ENCODE results near the gene LIN28B. TPM values are rescaled to one million over a fixed set of nuclear protein-coding genes. Genes with fewer than 3 reads are reported as not detected.

LIN28B gene
- polyA plus RNA-seq, 4 donors = 0.03 TPM; not detected in 3

DNA sequence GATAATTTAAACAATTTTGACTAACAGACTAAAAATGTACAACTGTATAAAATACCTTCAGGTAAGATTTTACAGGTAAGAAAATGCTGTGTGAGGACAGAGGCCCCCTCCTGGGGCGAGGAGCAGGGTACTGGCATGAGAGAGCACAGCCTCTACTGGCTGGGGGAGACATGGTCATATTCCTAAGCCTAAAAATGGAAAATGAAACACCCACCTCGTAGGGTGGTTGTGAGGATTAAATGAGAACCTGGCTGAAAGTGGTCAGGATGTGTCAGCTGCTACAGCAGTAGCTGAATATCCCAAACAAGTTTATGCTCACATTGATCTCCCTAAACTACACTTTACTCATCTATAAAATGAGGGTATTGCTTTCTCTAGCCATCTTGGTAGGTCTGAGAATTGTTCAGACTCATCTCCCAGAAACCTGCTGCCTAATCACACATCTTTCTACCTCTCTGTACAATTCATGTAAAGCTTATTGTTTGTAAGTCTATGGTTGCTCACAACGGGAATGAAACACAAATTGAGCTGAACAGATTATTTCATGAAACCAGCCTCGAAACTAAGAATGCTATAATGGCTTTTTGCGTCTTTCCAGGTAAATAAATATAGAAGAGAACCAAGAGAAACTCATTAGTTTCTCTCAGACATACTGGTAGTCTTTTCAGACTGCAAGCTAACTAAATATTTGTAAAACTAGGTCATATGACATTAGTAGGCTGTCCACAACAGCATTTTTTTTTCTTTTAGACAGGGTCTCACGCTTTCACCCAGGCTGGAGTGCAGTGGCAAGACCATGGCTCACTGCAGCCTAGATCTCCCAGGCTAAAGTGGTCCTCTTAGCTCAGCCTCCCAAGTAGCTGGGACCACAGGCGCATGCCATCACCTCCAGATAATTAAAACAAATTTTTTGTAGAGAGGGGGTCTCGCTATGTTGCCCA lies 153.3 kb downstream of the LIN28B start:
- 66 to 72% (median 70%) methylated on average over 8 of the region's 8 CpGs for WGBS, 3 donors
- H3K36me3 ChIP-seq (ENCODE audit: control insufficient read depth in 3 of 3, insufficient read depth in 2 of 3, low read depth in 1 of 3, low read length in 3 of 3) = no peaks in the 10 kb centered on the region
- no peaks in the 10 kb centered on the region for H3K4me1 ChIP-seq (ENCODE audit: control insufficient read depth in 3 of 3, insufficient read depth in 2 of 3, low read depth in 1 of 3, low read length in 2 of 3)
- no peaks in the 10 kb centered on the region for H3K9me3 ChIP-seq (ENCODE audit: control insufficient read depth in 2 of 2, insufficient read depth in 1 of 2, low read depth in 1 of 2, low read length in 1 of 2)
- H3K27me3 ChIP-seq (ENCODE audit: control insufficient read depth in 3 of 3, insufficient read depth in 3 of 3, low read length in 3 of 3) = no peaks in the 10 kb centered on the region
- no peak overlapping the region for H3K27ac ChIP-seq (ENCODE audit: low read depth in 1 of 3, low read length in 2 of 3)
- DNase-seq (no peak), FAIRE-seq (no peak)
- H3K4me3 ChIP-seq (ENCODE audit: low read depth in 1 of 3, low read length in 3 of 3) = no peak overlapping the region

GRCh38 chr6:105111105-105111504 lies 154.2 kb downstream of the LIN28B start:
- Histone ChIP-seq H3K4me3 (ENCODE audit: low read depth in 1 of 3, low read length in 3 of 3) (no peak overlapping the region), H3K36me3 (ENCODE audit: control insufficient read depth in 3 of 3, insufficient read depth in 2 of 3, low read depth in 1 of 3, low read length in 3 of 3) (no peaks in the 10 kb centered on the region), H3K9me3 (ENCODE audit: control insufficient read depth in 2 of 2, insufficient read depth in 1 of 2, low read depth in 1 of 2, low read length in 1 of 2) (no peaks in the 10 kb centered on the region), H3K27ac (ENCODE audit: low read depth in 1 of 3, low read length in 2 of 3) (no peak overlapping the region), H3K4me1 (ENCODE audit: control insufficient read depth in 3 of 3, insufficient read depth in 2 of 3, low read depth in 1 of 3, low read length in 2 of 3) (peaks cover 0 to under 1% (median 0%) of the 10 kb centered on the region in 3 donors), H3K27me3 (ENCODE audit: control insufficient read depth in 3 of 3, insufficient read depth in 3 of 3, low read length in 3 of 3) (no peaks in the 10 kb centered on the region)
- no peak for FAIRE-seq
- DNase-seq = no peak
- 75 to 84% (median 81%) methylated on average over 3 of the region's 3 CpGs for WGBS, 3 donors

DNA sequence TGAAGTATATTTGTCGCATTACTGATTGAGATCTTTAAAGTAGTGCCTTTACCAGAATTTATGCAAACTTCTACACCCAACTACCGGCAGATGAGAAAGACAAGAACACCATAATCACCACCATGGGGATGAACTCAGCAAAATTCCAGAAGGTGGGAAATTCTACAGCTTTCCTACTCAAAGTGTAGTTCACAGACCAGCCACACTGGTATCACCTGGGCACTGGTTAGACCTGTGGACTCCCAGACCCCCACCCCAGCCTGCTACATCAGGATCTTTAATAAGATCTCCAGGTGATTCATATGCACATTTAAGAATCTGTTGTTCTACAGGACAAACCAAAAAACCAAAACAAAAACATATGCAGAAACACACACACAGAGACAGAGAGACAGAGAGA lies 155.0 kb downstream of the LIN28B start:
- DNase-seq = no peak
- Histone ChIP-seq H3K4me3 (ENCODE audit: low read depth in 1 of 3, low read length in 3 of 3) (no peak overlapping the region), H3K27ac (ENCODE audit: low read depth in 1 of 3, low read length in 2 of 3) (no peak overlapping the region), H3K36me3 (ENCODE audit: control insufficient read depth in 3 of 3, insufficient read depth in 2 of 3, low read depth in 1 of 3, low read length in 3 of 3) (no peaks in the 10 kb centered on the region), H3K27me3 (ENCODE audit: control insufficient read depth in 3 of 3, insufficient read depth in 3 of 3, low read length in 3 of 3) (no peaks in the 10 kb centered on the region), H3K4me1 (ENCODE audit: control insufficient read depth in 3 of 3, insufficient read depth in 2 of 3, low read depth in 1 of 3, low read length in 2 of 3) (peaks cover 0 to 2% (median 0%) of the 10 kb centered on the region in 3 donors), H3K9me3 (ENCODE audit: control insufficient read depth in 2 of 2, insufficient read depth in 1 of 2, low read depth in 1 of 2, low read length in 1 of 2) (no peaks in the 10 kb centered on the region)
- 93 to 97% (median 94%) methylated on average over 2 of the region's 2 CpGs for WGBS, 3 donors
- no peak for FAIRE-seq

DNA sequence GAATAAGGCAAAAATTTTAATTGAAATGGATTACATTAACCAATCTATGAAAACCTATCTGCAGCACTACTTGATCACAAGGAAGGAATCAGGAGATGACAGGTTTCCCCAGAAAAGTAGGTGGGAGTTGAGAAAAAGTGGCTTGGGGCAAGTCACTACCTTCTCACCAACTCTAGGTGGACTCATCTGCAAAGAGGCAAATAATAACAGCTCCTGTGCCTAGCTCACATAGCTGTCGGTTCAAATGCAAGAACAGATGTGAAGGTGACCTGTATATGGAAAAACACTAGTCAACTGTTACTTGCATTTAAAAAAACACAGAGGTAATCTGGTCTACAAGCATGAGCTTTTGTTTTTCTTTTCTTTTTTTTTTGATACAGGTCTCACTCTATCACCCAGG lies 155.7 kb downstream of the LIN28B start:
- H3K27me3 ChIP-seq (ENCODE audit: control insufficient read depth in 3 of 3, insufficient read depth in 3 of 3, low read length in 3 of 3) = no peaks in the 10 kb centered on the region
- H3K27ac ChIP-seq (ENCODE audit: low read depth in 1 of 3, low read length in 2 of 3) = no peak overlapping the region
- DNase-seq = no peak
- H3K9me3 ChIP-seq (ENCODE audit: control insufficient read depth in 2 of 2, insufficient read depth in 1 of 2, low read depth in 1 of 2, low read length in 1 of 2) = no peaks in the 10 kb centered on the region
- 92 to 100% (median 96%) methylated on average over 1 of the region's 1 CpG for WGBS, 3 donors
- H3K4me1 ChIP-seq (ENCODE audit: control insufficient read depth in 3 of 3, insufficient read depth in 2 of 3, low read depth in 1 of 3, low read length in 2 of 3) = peaks cover 0 to 2% (median 0%) of the 10 kb centered on the region in 3 donors
- FAIRE-seq = no peak
- H3K36me3 ChIP-seq (ENCODE audit: control insufficient read depth in 3 of 3, insufficient read depth in 2 of 3, low read depth in 1 of 3, low read length in 3 of 3) = no peaks in the 10 kb centered on the region
- H3K4me3 ChIP-seq (ENCODE audit: low read depth in 1 of 3, low read length in 3 of 3) = no peak overlapping the region

- Histone ChIP-seq H3K27me3 (ENCODE audit: control insufficient read depth in 3 of 3, insufficient read depth in 3 of 3, low read length in 3 of 3) (no peaks in the 10 kb centered on the region), H3K4me3 (ENCODE audit: low read depth in 1 of 3, low read length in 3 of 3) (no peak overlapping the region), H3K36me3 (ENCODE audit: control insufficient read depth in 3 of 3, insufficient read depth in 2 of 3, low read depth in 1 of 3, low read length in 3 of 3) (no peaks in the 10 kb centered on the region), H3K4me1 (ENCODE audit: control insufficient read depth in 3 of 3, insufficient read depth in 2 of 3, low read depth in 1 of 3, low read length in 2 of 3) (peaks cover 0 to 2% (median 0%) of the 10 kb centered on the region in 3 donors), H3K27ac (ENCODE audit: low read depth in 1 of 3, low read length in 2 of 3) (no peak overlapping the region), H3K9me3 (ENCODE audit: control insufficient read depth in 2 of 2, insufficient read depth in 1 of 2, low read depth in 1 of 2, low read length in 1 of 2) (no peaks in the 10 kb centered on the region)
- no peak for FAIRE-seq
- DNase-seq = no peak
- WGBS, 3 donors = 25 to 66% (median 33%) methylated on average over 6 of the region's 6 CpGs
Measured at GRCh38 chr6:105113422-105113821, 156.5 kb downstream of the LIN28B start.

DNA sequence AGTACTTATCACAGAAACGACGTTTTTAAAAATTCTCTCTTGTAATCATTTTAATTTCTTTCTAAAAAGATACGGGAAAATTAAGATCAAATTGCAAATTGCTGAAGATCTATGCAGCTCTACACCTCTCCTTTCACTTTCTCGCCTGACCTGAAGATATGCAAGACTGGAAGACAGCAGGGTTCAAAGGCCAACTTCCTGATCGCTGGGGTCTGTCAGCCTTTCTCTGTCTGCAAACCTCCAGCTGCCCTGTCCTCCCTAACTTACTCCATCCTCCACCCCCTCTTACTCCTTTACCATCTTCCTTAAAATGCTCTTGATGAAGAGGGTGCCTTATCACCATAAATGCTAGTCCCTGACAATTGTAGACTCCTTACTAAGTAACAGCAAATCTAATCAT lies 159.2 kb downstream of the LIN28B start:
- DNase-seq = peak in 1 of 2 donors; percentile 24
- H3K27me3 ChIP-seq (ENCODE audit: control insufficient read depth in 3 of 3, insufficient read depth in 3 of 3, low read length in 3 of 3) = no peaks in the 10 kb centered on the region
- no peaks in the 10 kb centered on the region for H3K36me3 ChIP-seq (ENCODE audit: control insufficient read depth in 3 of 3, insufficient read depth in 2 of 3, low read depth in 1 of 3, low read length in 3 of 3)
- peaks cover 0 to 2% (median 0%) of the 10 kb centered on the region in 3 donors for H3K4me1 ChIP-seq (ENCODE audit: control insufficient read depth in 3 of 3, insufficient read depth in 2 of 3, low read depth in 1 of 3, low read length in 2 of 3)
- H3K9me3 ChIP-seq (ENCODE audit: control insufficient read depth in 2 of 2, insufficient read depth in 1 of 2, low read depth in 1 of 2, low read length in 1 of 2) = no peaks in the 10 kb centered on the region
- H3K4me3 ChIP-seq (ENCODE audit: low read depth in 1 of 3, low read length in 3 of 3) = no peak overlapping the region
- no peak overlapping the region for H3K27ac ChIP-seq (ENCODE audit: low read depth in 1 of 3, low read length in 2 of 3)
- 18 to 56% (median 35%) methylated on average over 5 of the region's 5 CpGs for WGBS, 3 donors
- FAIRE-seq = no peak

DNA sequence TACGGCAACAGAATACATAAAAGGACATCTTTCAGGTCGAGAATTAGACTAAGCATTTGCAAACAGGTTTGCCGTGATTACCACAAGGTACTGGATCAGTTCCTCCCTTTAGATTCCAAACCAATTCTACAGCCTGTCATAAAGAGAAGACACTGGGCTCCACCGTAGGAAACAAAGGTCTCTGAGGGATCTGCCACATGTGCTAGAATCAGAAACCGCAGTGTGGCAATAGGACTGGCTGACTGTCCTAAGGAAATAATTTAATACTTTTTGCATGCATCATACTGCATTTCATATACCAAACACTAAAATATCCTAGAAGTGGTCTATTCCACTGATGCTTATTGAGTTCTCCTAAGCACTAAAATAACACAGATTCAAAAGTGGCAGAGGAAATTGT lies 163.7 kb downstream of the LIN28B start:
- no peaks in the 10 kb centered on the region for H3K27me3 ChIP-seq (ENCODE audit: control insufficient read depth in 3 of 3, insufficient read depth in 3 of 3, low read length in 3 of 3)
- no peak for FAIRE-seq
- no peak overlapping the region for H3K27ac ChIP-seq (ENCODE audit: low read depth in 1 of 3, low read length in 2 of 3)
- no peak overlapping the region for H3K4me3 ChIP-seq (ENCODE audit: low read depth in 1 of 3, low read length in 3 of 3)
- peaks cover 0 to 4% (median 0%) of the 10 kb centered on the region in 3 donors for H3K4me1 ChIP-seq (ENCODE audit: control insufficient read depth in 3 of 3, insufficient read depth in 2 of 3, low read depth in 1 of 3, low read length in 2 of 3)
- H3K36me3 ChIP-seq (ENCODE audit: control insufficient read depth in 3 of 3, insufficient read depth in 2 of 3, low read depth in 1 of 3, low read length in 3 of 3) = no peaks in the 10 kb centered on the region
- no peaks in the 10 kb centered on the region for H3K9me3 ChIP-seq (ENCODE audit: control insufficient read depth in 2 of 2, insufficient read depth in 1 of 2, low read depth in 1 of 2, low read length in 1 of 2)
- no peak for DNase-seq
- WGBS, 3 donors = 84 to 87% (median 85%) methylated on average over 5 of the region's 5 CpGs

DNA sequence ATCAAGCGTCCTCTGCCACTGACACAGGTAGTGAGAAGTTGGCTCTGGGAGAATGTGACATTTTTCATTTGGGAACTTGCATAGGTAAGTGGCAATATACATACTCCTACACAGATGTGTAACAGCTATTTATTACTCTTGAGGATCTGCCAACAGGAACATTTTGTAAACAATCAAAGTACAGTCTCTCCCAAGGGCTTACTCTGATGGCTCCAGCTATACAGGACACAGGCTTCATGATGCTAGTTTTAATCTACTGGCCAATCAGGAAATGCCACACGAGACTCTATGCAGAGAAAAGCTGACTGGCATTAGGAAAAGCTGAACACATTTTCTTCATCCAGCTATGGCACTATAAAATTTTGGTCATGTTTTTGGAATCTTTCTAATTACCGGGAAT lies 165.1 kb downstream of the LIN28B start:
- DNase-seq (peak; percentile 37 to 74), FAIRE-seq (no peak)
- peaks cover 0 to 2% (median 0%) of the 10 kb centered on the region in 3 donors for H3K4me1 ChIP-seq (ENCODE audit: control insufficient read depth in 3 of 3, insufficient read depth in 2 of 3, low read depth in 1 of 3, low read length in 2 of 3)
- no peaks in the 10 kb centered on the region for H3K36me3 ChIP-seq (ENCODE audit: control insufficient read depth in 3 of 3, insufficient read depth in 2 of 3, low read depth in 1 of 3, low read length in 3 of 3)
- H3K4me3 ChIP-seq (ENCODE audit: low read depth in 1 of 3, low read length in 3 of 3) = no peak overlapping the region
- 11 to 52% (median 33%) methylated on average over 3 of the region's 3 CpGs for WGBS, 3 donors
- no peaks in the 10 kb centered on the region for H3K9me3 ChIP-seq (ENCODE audit: control insufficient read depth in 2 of 2, insufficient read depth in 1 of 2, low read depth in 1 of 2, low read length in 1 of 2)
- H3K27ac ChIP-seq (ENCODE audit: low read depth in 1 of 3, low read length in 2 of 3) = no peak overlapping the region
- no peaks in the 10 kb centered on the region for H3K27me3 ChIP-seq (ENCODE audit: control insufficient read depth in 3 of 3, insufficient read depth in 3 of 3, low read length in 3 of 3)

Measured in small intestine (tissue), 7 donors.